GM13977 (cell line): ENCODE measurements around the gene NPPB.

ENCODE experiments used
- DNase-seq: peaks from one replicate; pipeline ENCODE4 v3.0.0; 2012; ENCODE audit warnings: low spot score
- CTCF ChIP-seq: IDR thresholded peaks from 2 replicates; pipeline ENCODE4 v1.5.1; 2012; ENCODE audit warnings: mild to moderate bottlenecking, control low read depth; ENCODE audit not compliant: insufficient read depth; ENCODE audit errors: extremely low read depth, missing control alignments
- in situ Hi-C: fragments of 300-500 bp; cut with MboI; formaldehyde crosslinking; loops from one replicate; pipeline ENCODE4 v1.12.0; 2022; ENCODE audit warnings: low sequenced_read_pairs, low pct_unique_long_range_greater_than_20kb, mixed read lengths, inconsistent platforms; ENCODE audit not compliant: unreplicated experiment

The NPPB gene

DNA sequence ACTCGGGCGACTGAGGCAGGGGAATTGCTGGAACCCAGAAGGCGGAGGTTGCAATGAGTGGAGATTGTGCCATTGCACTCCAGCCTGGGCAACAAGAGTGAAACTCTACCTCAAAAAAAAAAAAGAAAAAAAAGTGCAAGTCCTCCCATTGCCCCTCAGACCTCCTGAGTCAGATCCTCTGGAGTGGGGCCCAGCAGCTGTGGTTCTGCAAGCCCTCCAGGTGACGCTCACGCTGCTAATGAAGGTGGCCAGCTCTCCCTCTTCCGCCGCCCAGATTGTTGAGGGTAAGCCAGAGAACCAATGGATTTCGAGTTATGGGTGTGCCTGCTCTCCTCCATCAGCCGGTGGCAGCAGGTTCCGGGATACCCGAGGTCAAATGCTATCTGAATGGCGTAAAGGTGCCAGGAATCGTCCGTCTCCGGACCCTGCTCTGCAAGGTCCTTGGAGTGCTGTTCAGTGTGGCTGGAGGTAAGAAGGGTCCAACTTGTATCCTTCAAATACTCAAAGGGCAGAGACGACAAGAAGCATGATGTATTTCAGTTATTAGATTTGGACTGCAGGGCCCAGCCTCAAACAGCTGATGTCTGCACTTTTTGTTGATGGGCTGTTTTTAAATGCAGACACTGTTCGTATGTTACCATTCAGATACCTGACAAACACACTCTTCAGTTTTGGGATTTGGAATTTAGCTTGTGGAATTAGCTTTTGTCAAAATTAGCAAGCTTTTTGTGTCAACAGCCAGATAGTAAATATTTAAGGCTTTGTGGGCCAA, 35.2 kb downstream of the NPPB start:
- in situ Hi-C loops: no loop called here
- TF ChIP-seq CTCF: no peak
- no peak for DNase-seq

GRCh38 chr1:11822091-11822490, 36.7 kb downstream of the NPPB start:
- no peak for DNase-seq
- in situ Hi-C loops: no loop called here
- TF ChIP-seq CTCF: no peak

- no peak for TF ChIP-seq CTCF
- no peak for DNase-seq
- in situ Hi-C loops: no loop called here
Observed at GRCh38 chr1:11817192-11817591, 41.6 kb downstream of the NPPB start.

DNA sequence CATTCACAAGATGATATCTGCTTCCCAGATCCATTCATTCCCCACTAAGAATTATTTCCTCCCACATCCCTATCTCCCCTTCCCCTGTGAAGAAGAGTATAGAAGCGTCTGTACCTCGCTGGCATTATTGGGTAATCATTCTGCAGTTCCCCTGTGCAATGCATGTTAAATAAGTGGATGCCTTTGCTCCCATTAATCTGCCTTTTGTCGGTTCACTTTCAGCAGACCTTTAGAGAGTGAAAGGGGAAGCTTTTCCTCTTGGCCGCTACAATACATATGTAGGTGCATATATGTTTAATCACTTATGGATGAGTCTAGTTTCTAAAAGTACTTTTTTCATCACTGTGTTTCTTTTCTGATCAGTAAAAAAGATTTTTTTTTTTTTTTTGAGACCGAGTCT, 45.7 kb downstream of the NPPB start:
- TF ChIP-seq CTCF: no peak
- in situ Hi-C loops: no loop called here
- DNase-seq: no peak
